ENCODE data around the gene INTS11. TPM values are rescaled to one million over a fixed set of nuclear protein-coding genes. Genes with fewer than 3 reads are reported as not detected.
A peak's percentile ranks its signal among the peaks of the same experiment; 100 is the strongest.

The INTS11 gene
- total and polyA plus RNA-seq, 2 experiments from 2014 or later: 102 to 161 TPM

GRCh38 chr1:1291023-1291528 lies 33.4 kb downstream of the INTS11 start (continued):
- no peak for TF ChIP-seq ZNF462 (CRISPR knock-in tag; IDR thresholded peaks at IDR 0.05)
- TF ChIP-seq EZH2phosphoT487 (IDR thresholded peaks at IDR 0.05; ENCODE audit: unreplicated experiment): no peak

GRCh38 chr1:1290238-1290731 lies 34.2 kb downstream of the INTS11 start:
- no peak overlapping the region for H3K4me3 Mint-ChIP-seq
- Histone ChIP-seq H3K79me2 (replicated peaks; ENCODE audit: insufficient read depth) (no peaks in the 10 kb centered on the region), H3K4me3 (no peak overlapping the region), H3K27me3 (ENCODE audit: insufficient read depth) (no peaks in the 10 kb centered on the region), H3K4me2 (no peak overlapping the region), H3K9me2 (ENCODE audit: insufficient read depth) (no peaks in the 10 kb centered on the region), H3K27ac (ENCODE audit: low read depth) (no peak overlapping the region), H3F3A (replicated peaks; ENCODE audit: low read depth) (0 out of 2 replicates have a peak, but pooled peaks cover 9% of the 10 kb centered on the region), H2AFZ (no peak overlapping the region), H3K4me1 (ENCODE audit: insufficient read depth) (no peaks in the 10 kb centered on the region), H3K36me3 (ENCODE audit: insufficient read depth) (no peaks in the 10 kb centered on the region), H4K20me1 (replicated peaks; ENCODE audit: insufficient read depth) (no peaks in the 10 kb centered on the region)
- ATAC-seq (peak; percentile 19), DNase-seq (ENCODE audit: low spot score) (peak; percentile 73)
- peaks cover 13% of the 10 kb centered on the region for H3K27me3 Mint-ChIP-seq (ENCODE audit: insufficient read depth, low read depth, poor library complexity)
- H3K4me1 Mint-ChIP-seq: peaks cover 4% of the 10 kb centered on the region; the same call in 1 of the 3 replicates
- TF ChIP-seq CTCF (conservative IDR thresholded peaks at IDR 0.05; ENCODE audit: low read depth in 2 of 2) (peak; percentile 52 to 70), EZH2phosphoT487 (IDR thresholded peaks at IDR 0.05; ENCODE audit: unreplicated experiment) (no peak), EZH2 (IDR thresholded peaks at IDR 0.05; ENCODE audit: low read depth, unreplicated experiment) (no peak)
- no peak overlapping the region for H3K27ac Mint-ChIP-seq
- H3K36me3 Mint-ChIP-seq (ENCODE audit: low read depth): no peaks in the 10 kb centered on the region
- peaks cover 3% of the 10 kb centered on the region; the same call in 2 of the 3 replicates for H3K9me3 Mint-ChIP-seq

Measured in GM23338 (cell line).